ENCODE data around the gene PPFIBP2.

DNA sequence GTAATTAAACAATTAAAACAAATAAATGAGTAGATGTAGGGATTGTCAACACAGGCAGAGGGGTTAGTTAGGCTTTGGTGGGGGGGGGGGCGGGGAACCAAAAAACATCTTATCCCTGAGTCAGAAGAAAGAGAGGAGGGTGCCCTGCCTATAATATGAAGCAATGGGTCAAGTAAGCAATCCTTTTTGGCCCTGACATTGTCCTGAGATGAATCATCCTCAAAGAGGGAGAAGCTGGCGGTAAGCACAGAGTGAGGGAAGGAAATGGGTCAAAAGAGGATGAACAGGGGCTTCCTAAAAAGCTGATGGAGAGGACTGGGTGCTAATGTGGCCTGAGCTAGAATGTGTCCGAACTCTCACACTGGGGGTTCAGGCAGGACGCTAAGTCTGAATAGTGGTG is 23.7 kb upstream of the PPFIBP2 start:
- TF ChIP-seq, protein P1, sequence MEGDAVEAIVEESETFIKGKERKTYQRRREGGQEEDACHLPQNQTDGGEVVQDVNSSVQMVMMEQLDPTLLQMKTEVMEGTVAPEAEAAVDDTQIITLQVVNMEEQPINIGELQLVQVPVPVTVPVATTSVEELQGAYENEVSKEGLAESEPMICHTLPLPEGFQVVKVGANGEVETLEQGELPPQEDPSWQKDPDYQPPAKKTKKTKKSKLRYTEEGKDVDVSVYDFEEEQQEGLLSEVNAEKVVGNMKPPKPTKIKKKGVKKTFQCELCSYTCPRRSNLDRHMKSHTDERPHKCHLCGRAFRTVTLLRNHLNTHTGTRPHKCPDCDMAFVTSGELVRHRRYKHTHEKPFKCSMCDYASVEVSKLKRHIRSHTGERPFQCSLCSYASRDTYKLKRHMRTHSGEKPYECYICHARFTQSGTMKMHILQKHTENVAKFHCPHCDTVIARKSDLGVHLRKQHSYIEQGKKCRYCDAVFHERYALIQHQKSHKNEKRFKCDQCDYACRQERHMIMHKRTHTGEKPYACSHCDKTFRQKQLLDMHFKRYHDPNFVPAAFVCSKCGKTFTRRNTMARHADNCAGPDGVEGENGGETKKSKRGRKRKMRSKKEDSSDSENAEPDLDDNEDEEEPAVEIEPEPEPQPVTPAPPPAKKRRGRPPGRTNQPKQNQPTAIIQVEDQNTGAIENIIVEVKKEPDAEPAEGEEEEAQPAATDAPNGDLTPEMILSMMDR (conservative IDR thresholded peaks at IDR 0.05; ENCODE audit: low read length), result no peak
- no peak for TF ChIP-seq EZH2phosphoT487 (IDR thresholded peaks at IDR 0.05; ENCODE audit: borderline replicate concordance, low read depth, low read length)
